ENCODE results near the gene IMPDH2.

Gene IMPDH2

DNA sequence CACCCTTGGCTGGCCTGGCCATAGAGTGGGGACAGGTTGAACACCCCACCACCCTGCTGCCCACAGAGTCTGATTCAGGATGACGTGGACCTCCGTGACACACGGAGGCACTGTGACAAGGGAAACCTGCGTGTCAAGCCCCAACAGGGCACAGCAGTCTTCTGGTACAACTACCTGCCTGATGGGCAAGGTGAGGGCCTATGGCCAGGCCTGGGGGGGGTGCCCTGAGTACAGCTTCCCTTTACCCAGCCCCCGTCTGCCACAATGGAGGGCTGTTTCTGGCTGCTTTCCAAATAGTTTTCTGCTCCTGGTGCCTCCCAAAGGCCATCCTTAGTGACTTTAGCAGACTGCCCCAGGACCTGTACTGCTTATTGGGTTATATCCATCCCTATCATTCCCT, 23.2 kb downstream of the IMPDH2 start:
- no peak for DNase-seq
- no peak for ATAC-seq

DNA sequence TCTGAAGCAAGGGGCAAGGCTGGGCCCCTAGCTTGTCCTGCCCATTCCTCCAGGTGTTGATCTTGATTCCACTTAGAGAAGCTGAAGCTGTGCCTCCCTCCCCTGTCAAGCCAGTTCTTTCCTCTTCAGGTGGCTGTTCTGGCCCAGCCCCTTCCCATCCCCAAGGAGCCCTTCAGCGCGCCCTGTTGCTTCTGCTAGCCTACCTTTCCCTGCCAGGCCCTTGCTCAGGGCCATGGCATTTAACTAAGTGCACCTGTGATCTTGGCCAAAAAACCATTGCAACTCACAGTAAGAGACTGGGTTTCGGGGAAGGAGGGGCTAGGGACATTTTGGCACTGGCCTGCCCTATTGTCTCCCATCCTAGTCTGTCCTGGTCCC, 23.9 kb downstream of the IMPDH2 start:
- ATAC-seq (no peak), DNase-seq (no peak)

DNA sequence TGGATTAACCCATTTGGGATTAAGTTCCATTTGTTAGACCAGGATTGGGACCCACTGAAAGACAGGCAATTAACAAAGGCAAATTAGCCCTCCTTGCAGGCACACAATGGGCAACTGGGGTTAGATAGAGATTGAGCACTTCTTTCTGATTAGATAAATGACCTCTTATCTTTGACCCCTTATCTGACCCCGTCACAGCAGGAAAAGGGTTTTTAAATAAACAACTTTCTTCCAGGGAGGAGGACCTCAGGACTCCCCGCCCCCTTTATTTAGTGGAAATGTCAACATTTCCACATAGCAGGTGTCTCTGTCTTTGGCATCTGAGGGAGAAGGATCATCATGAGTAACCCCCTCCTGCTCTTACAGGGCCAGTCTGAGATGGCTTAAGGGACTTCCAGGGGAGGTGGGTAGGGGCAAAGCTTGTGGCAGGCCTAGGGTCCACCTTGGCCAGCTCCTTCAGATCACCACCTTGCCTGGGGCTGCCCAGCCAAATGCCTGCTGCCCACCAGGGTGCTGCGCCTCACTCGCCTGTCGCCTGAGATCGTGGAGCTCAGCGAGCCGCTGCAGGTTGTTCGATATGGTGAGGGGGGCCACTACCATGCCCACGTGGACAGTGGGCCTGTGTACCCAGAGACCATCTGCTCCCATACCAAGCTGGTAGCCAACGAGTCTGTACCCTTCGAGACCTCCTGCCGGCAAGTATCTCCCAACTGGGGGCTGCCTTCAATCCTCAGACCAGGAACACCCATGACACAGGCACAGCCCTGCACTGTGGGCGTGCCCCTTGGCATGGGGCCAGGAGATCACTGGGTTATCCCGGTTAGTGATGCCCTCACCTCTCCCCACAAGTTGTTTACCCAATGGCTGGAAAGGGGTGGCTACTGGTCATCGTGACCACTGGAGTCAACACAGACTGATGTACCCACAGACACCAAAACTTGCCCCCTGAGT, 24.6 kb downstream of the IMPDH2 start:
- ATAC-seq (no peak), DNase-seq (no peak)

DNA sequence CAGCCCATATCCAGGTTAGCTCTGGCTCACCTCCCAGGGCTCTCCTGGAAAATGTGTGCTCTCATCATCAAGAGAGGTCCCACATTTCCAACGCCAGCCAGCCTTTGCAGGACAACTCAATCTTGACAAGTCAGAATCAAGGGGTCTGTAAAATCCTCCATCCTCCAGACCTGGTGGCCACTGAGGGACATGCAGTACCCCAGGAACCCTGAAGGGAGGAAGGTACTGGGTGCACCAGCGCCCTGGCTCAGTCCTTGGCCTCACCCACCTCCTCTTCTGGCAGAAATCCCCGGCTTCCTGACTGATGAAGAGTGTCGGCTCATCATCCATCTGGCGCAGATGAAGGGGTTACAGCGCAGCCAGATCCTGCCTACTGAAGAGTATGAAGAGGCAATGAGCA, 28.0 kb downstream of the IMPDH2 start:
- ATAC-seq, result no peak
- no peak for DNase-seq

DNA sequence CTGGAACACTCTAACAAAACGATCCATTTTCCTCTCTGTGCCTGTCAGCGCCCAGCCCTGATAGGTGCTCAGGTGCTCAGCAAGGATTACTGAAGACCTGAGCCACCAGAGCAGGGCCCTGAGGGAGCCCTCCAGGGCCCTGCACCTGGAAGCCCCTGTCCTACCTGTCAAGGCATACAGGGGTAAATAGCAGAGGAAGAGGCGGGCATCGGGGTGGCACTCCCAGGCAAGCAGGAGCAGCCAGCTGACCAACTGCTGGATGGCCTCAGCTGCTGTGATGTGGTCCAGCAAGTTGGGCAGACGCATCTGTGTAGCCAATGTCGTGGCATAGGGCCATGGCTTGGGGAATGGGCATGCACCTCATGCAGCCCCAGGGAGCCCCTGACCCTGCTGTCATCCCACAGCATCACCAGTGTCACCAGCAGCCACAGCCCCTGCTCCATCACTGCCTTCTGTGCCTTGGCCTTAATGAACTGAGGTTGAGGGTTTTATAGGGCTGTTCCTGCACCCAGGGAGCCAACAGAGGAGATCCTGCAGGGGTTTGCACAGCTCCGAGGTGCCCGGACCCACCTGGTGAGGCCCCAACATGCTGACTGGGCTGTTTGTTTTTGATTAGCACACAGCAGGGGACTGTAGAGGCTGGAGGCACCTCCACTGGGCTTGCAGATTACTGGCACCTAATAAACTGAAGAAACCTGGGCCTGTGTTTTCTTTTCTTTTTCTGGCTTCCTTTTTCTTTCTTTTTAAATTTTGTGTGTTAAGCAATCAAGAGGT, 29.9 kb downstream of the IMPDH2 start:
- DNase-seq (no peak), ATAC-seq (no peak)

DNA sequence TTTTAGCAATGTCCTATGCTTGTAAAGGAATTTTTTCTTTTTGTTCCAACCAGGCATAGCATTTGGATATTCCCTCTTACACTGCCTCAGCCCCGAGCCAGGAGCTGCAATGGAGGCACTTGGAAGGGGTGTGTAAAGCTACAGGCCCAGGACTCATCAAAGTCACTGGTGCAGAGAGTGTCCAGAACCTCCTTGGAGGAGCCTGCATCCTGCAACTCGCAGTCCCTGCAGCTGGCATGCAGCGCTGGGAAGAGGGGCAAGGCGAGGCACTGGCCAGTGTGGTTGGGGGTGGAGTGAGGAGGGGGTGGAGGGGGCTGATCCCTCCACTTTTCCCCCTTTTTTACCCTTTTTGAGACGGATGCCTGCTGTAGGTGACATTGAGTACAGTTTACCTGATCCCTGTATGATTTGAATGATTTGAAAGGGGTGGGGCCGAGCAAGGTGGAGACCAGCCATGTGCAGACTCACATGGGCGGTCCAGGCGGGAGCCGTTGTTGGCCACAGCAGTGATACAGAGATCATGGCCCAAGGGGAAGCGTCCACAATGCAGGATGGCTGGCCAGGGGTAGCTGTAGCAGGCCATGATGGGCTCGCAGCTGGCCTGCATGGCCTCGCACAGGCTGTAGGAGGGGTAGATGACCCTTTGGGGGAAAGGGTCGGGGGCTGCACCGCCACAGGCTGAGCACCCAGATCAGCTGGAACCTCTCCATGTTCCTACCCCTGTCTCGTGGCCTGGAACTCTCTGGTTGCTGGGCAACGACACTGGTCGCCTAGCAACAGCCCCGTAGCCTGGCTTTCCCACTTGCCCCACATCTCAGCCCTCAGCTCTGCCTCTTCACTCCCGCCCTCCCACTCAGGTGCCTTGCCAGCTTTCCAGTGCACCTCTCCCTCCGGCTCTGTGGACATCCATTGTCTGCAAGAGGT, 31.2 kb downstream of the IMPDH2 start:
- DNase-seq (no peak), ATAC-seq (no peak)

DNA sequence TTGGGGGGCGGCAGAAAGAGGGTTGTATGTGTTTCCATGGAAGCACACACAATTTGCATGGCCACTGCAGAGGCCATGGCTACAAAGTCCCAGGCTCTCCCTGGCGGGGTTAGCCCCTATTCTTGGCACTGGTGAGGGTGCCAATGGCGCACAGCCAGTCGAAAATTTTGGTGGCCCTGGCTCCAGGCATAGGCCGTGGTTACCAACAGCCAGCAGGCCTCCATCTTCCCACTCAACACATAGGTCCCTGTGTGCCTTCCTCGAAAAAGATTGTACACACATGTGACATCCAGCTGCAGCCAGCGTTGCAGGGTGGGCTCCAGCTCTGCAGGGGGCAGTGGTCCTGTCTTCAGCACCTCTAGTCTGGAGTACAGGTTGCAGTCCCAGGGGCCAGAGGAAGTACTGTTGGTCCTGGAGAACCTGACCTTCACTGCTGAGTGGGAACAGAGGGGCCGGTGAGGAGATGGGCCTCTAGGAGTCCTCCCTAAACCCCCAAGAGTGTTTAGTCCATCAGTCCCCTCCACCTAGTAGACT, 32.0 kb downstream of the IMPDH2 start:
- ATAC-seq (no peak), DNase-seq (no peak)

DNA sequence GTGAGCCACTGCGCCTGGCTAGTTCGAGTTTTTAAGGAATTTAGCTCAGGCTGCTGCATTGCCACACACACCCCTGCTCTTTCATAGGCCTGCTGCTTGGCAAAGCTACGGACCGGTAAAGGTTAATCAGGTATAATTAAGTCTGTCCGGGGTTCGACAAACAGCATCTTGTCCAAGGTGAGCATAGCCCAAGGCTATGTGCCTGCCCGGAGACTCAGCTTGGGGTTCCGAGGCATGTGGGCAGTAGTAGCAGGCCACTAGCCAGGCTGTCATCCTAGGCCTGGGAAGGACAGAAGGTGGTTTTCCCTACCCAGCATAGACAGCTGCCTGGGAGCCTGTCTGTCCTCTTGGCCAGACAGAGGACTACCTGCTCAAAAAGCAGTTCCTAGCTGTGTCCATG, 32.6 kb downstream of the IMPDH2 start:
- no peak for ATAC-seq
- DNase-seq, result no peak

DNA sequence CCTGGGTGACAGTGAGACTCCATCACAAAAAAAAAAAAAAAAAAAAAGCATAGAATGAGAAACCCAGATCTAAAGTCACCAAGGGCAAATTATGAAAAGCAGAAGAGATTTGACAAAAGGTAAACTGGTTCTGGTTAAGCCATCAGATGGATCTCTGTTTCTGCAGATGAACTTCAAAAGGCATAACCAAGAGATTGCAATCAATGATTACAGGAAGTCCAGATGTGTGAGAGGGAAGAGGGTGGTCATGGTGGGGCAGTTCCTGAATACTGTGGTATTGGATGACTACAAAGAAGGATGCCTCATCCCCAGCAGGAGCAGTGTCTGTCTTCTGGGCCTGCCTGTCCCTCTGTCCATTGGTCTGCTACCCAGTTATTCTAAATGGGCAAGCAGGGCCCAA, 35.4 kb downstream of the IMPDH2 start:
- DNase-seq, result no peak
- no peak for ATAC-seq

DNA sequence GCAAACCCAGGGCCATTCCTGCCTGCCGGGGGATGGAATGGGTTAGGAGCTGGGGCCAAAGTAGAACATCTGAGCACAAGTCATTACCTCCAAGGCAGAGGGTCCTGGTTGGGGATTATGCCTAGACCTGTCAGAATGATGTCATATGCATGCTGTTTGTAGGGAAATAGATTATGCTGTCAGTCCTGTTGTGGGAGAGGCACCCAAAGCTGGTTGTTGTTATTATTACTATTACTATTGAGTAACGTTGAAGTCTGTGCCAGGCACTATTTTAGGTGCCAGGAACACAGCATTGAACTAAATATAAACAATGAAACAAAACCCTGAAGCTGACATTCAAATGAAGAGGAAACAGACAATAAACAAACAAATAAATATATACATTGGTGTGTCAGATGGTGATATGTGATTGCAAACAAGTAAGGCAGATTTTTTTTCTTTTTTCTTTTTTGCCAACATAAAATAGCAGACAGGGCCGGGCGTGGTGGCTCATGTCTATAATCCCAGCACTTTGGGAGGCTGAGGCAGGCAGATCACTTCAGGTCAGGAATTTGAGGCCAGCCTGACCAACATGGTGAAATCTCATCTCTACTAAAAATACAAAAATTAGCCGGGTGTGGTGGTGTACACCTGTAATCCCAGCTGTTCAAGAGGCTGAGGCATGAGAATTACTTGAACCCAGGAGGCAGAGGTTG, 37.2 kb downstream of the IMPDH2 start:
- DNase-seq, result no peak
- ATAC-seq, result no peak

DNA sequence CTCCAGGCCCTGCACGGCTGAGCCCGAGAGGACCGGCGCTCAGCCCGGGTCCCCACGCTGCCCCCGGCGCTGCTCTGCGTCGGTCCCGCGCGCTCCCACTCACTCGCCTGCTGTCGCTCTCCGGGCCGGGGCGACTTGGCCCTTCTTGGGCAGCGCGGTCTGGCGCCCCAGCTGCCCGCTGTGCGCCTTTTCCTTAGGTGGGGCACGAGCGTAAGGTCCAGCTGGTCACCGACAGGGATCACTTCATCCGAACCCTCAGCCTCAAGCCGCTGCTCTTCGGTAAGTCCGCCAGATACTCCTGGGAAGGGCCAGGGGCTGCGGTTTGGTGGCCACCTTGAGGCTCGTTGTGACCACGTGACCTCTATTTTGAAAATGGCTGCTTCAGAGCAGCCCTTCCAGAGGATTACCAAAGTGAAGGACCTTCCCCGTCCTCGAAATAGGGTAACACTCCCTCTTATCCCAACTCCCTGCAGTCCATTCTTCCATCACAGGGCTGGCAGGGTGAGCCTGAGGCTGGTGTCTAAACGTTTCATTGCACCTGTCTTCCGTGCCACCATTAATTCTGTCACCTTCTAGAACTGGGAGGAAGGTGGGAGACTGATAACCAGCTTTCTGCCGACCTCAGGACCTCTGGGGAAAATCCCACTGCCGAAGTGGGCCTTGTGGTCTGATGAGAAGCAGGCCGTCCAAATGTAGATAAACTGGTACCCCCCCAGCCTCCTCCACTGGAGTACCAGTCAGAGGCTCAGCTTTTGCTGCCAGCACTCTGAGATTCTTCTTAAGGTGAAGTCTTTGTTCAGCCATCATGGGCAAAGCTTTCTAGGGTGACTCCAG, 38.3 kb downstream of the IMPDH2 start:
- DNase-seq (peak; percentile 50), ATAC-seq (no peak)

DNA sequence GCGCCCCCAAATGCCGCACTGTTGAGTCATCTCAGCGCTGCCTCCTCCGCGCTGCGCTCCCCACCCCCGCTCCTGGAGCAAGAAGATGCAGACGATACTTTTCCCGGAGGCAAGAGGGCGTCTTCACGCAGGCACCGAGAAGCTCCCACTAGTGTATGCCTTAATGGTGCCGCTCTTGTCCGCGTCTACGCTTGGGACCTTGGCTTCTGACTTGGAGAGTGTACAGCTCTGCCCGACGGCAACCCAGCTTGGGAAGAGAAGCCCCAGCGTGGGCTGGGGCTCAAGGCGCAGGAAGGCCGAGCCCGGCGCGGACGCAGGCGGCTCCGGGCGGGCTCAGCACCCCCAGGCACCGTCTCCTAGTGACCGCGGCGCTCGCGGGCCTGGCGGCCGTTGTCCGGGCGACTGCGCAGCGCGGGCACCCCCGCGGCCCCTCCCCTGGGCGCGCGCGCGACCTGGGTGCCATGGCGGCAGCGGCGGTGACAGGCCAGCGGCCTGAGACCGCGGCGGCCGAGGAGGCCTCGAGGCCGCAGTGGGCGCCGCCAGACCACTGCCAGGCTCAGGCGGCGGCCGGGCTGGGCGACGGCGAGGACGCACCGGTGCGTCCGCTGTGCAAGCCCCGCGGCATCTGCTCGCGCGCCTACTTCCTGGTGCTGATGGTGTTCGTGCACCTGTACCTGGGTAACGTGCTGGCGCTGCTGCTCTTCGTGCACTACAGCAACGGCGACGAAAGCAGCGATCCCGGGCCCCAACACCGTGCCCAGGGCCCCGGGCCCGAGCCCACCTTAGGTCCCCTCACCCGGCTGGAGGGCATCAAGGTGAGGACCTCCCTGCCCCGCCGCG, 39.2 kb downstream of the IMPDH2 start, which contains the start of gene P4HTM:
P4HTM (plus strand) TSS at position 446 of the 840 bp plus-strand sequence; CDS start at position 462, 16 bp downstream.
- DNase-seq, result peak; percentile 88
- peak; percentile 88 for ATAC-seq

DNA sequence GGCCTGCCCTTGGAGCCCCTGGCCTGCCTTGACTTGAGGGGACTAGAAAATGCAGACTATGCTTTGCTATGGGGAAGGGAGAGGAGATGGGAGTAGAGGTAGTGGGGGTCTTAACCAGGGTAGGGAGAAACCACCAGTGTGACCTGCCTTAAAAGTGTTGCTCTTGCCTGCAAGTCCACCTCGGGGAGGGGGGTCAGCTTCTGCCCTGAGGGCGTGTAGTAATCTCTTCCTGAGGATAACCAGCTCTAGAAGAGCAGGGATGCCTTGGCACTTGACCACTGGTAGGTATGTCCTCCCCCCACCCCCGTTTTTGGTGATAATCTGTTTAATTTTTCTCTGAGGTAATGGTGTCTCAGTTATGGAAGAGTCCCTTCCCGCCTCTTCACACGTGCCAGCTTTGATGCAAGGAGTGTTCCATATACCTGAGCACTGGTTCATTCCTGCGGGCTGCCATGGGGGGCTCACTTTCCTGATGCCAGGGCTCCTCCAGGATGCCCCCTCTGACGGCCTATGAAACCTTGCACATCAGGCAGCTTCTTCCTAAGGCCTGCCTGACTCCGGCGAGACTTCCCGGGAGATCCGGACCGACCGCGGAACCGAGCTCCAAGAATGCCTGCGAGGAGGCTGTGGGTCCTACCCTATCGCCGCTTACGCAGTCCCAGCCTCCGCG, 39.9 kb downstream of the IMPDH2 start:
- DNase-seq, result no peak
- ATAC-seq, result peak; percentile 10

DNA sequence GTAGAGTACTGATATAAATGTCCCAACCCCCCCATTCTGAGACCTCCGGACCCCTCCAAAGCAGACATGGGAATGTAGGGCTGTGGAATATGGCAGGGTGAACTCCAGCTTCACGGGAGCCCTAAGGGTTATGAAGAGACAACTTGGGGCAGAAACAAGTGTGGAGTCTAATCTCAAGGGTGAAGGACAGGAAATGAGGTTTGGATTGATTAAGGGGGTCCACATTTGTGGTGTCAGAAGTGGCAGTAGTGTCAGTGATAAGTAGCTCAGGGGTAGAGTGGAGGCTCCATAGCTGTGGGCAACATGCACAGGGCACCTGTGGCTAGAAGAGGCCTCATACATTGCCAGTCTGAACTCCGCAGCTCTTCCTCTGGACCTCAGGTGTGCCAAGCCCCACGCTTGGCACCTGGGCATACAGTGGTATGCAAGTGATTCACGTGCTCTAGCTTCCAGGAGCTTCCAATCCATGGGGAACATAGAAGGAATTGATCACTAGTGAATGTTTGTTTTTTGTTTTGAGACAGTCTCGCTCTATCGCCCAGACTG, 43.3 kb downstream of the IMPDH2 start:
- DNase-seq (no peak), ATAC-seq (no peak)

DNA sequence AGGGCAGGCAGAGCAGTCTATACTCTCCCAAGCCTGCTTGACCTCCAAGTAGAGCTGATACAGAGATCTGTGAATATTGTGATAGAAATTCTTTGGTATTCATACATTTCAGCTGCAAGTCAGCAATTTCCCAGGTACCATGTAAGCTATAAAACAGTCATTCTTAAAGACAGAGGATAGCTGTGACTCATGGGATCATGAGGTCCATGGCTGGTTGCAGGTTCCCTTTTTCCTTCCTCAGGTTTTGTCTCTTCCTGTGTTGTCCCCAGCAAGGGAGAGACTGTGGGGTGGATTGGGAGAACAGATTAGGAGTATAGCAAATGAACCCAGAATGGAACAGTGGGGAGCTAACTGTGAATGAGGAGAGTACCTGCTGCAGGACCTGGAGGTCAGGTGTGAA, 44.5 kb downstream of the IMPDH2 start:
- ATAC-seq, result no peak
- no peak for DNase-seq

DNA sequence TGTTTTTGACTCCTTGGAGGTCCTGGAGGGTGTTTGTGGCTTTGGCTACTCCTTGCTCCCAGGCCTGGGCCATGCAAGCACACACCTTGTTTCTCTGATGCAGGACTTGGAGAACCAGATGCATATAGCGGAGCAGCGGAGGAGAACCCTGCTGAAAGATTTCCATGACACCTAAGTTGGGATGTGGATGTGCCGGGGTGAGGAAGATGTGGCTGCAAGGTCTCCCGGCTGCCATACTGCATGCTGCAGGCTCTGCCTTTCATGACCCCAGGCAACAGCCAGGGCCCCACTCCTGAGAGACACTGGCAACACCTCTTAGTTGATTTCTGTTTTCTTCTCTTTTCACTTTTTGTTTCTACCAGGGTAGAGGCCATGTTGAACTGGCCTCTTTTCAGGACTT, 46.1 kb downstream of the IMPDH2 start:
- ATAC-seq (no peak), DNase-seq (no peak)

DNA sequence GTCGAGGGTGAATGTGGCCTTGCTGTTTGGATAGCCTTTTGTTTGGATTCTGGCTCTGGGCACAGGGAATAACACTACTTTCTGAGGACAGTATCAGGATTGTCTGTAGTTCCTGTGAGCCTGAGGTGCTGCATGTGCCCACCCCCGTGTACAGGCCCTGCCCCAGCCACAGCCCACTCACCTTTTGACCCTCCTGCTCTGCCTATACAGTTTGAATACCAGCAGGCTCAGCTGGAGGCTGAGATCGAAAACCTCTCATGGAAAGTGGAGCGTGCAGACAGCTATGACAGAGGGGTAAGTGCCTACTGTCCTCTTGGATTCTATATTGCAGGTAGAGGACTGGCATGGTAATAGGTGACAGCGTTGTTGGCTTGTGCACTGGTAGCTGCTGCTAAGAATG, 46.5 kb downstream of the IMPDH2 start:
- DNase-seq (no peak), ATAC-seq (no peak)

DNA sequence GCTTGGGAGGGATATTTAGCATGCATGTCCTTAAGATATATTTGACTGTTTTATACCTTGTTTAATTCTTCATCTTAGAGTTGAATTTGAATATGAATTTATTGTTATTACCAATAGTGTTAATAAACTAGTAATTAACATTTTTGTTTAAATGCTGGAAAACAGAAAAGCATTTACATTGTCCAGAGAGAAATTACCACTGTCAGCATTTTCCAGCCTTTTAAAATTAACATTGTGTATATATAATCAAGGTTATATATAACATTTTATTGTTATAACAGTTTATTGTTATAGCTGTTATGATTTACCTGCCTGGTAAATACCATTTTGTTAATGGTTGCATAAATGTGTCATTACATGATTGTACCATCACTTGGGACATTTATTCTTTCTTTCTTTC, 47.2 kb downstream of the IMPDH2 start:
- DNase-seq, result no peak
- no peak for ATAC-seq

DNA sequence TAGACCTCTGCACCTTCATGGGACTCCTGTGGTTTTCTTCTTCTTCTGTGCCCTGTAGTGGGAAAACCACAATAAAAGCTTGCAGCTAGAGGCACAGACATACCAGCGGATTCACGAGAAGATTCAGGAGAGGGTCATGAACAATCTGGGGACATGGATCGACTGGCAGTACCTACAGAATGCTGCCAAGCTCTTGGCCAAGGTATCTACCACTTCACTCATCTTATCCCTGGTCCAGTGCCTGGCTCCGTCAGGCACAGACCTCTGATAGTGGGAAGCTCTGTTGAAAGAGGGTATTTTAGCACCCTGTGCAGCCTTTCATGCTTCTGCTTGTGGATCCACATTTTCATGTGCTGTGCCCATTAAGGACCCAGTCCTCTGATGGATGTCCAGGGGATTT, 48.9 kb downstream of the IMPDH2 start:
- no peak for DNase-seq

More for the DNA sequence above, 48.9 kb downstream of the IMPDH2 start:
- ATAC-seq, result no peak
